Body of pancreas (tissue), 4 donors: Measurements from ENCODE around the gene DNAH8. TPM values are rescaled to one million over a fixed set of nuclear protein-coding genes. Genes with fewer than 3 reads are reported as not detected.

Experiments
- ATAC-seq: fragments of 150-250 bp; one replicate; pipeline ENCODE4 v1.9.1; 2016
- DNase-seq, 4 donors: peaks; one replicate each; pipeline ENCODE4 v3.0.0-alpha.2; 2019
- H3K27ac ChIP-seq, 4 donors: fragments of 200-600 bp; sonication (generic); 1 replicate in 3 of 4; 2 replicates in 1 of 4; pipeline versions ENCODE4 v1.5.1 to v1.6.1; 2016 to 2019; ENCODE audit warnings: mild to moderate bottlenecking in 1 of 4, mixed read lengths in 1 of 4, moderate library complexity in 1 of 4
- H3K27me3 ChIP-seq, 2 donors: fragments of 200-600 bp; sonication (generic); one replicate each; pipeline ENCODE4 v1.6.0; 2016; ENCODE audit warnings: mild to moderate bottlenecking in 1 of 2
- H3K36me3 ChIP-seq, 2 donors: fragments of 200-600 bp; sonication (generic); replicated peaks in 1 of 2; 2 replicates each; pipeline ENCODE4 v1.5.1; 2016; ENCODE audit warnings: low read depth in 2 of 2; ENCODE audit not compliant: insufficient read depth in 1 of 2
- H3K4me1 ChIP-seq: fragments of 200-600 bp; sonication (generic); one replicate; pipeline ENCODE4 v1.6.0; 2016
- H3K4me3 ChIP-seq, 2 donors: fragments of 200-600 bp; sonication (generic); 1 replicate in 1 of 2; 2 replicates in 1 of 2; pipeline ENCODE4 v1.5.1; 2016 to 2019
- H3K9me3 ChIP-seq, 3 donors: fragments of 200-600 bp; sonication (generic); 1 replicate in 2 of 3; 2 replicates in 1 of 3; pipeline ENCODE4 v1.5.1; 2016
- CTCF ChIP-seq, 7 experiments: fragments of 450-650 bp in 4 of 7; fragments of 200-600 bp in 3 of 7; sonication (generic) in 3 of 7; IDR thresholded peaks; one replicate each; pipeline ENCODE4 v1.5.1; 2016 to 2019; ENCODE audit warnings: antibody characterized with exemption in 7 of 7
- POLR2A ChIP-seq, 3 donors: fragments of 450-650 bp; IDR thresholded peaks; one replicate each; pipeline ENCODE4 v1.6.1; 2016; ENCODE audit warnings: antibody characterized with exemption in 3 of 3, mild to moderate bottlenecking in 2 of 3
- WGBS, 2 donors: methylation state at CpG; one replicate each; pipeline ENCODE4 v1.1.5; 2017; 5-methylcytosine and 5-hydroxymethylcytosine counted together
- intact Hi-C: fragments of 100-400 bp; cut with DNase I; formaldehyde crosslinking; loops from one replicate; pipeline ENCODE4 v1.15.1; 2023
- total RNA-seq, 2 donors: library from RNA; depleted of rRNA; stranded (reverse); fragments of >200 nt; gene quantifications; one replicate each; pipeline ENCODE4 v1.1.0, GENCODE V29; 2016

The DNAH8 gene
- total RNA-seq, 2 donors from 2014 or later, result not detected

DNA sequence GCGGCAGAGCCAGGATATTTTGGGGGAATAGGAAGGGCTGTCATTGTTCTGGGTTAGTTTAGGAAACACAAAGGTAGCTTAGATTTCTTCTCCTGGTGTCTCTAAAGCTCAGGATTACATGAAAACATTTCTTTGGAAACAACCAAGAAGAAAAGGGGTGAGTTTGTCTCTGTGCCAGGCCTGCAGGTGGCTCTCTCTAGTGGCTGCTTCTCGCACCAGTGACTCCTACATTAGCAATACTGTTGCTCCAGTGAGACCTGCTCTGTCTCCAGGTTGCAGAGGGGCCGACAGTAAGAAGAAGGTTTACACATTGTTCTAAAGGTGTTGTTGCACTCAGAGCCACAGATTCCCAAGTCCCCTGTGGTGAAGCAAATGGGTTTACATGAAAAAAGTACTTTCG, 228.9 kb downstream of the DNAH8 start:
- Histone ChIP-seq H3K36me3 (no peaks in the 10 kb centered on the region), H3K27ac (no peak overlapping the region), H3K9me3 (no peaks in the 10 kb centered on the region), H3K4me3 (no peak overlapping the region), H3K4me1 (peaks cover 6% of the 10 kb centered on the region), H3K27me3 (no peaks in the 10 kb centered on the region)
- ATAC-seq (no peak), DNase-seq (peak in 1 of 4 donors; percentile 7)
- intact Hi-C loops, result no loop called here
- TF ChIP-seq CTCF (IDR thresholded peaks at IDR 0.05), result no peak
- no peak for TF ChIP-seq POLR2A (IDR thresholded peaks at IDR 0.05)
- 79 to 92% methylated on average over 4 of the region's 4 CpGs for WGBS, 2 donors

DNA sequence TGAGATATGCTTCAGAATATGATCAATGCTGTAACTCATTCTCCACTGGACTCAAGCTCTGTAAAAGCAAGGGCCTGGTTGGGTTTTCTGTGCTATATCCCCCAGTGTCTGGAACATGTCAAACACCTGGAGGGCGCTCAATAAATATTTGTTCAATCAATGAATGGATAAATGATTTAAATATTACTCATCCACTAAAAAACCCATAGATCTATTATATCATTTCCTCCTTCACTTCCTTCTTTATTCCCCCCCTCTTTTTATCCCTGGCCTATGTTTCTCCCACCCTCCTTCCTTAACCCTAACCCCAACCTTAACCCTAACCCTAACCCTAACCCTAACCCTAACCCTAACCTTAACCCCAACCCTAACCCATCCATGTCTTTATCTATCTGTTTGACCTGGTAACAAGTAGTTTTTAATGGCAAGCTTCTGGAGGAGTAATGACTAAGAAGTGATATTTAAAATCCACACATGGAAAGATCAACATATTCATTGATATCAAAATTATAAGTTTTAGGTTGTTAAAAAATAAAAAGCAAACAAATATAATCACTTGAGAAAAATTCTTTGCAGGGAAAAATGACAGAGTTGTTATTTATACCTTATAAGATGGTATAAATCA, 229.7 kb downstream of the DNAH8 start:
- 86 to 92% methylated on average over 1 of the region's 1 CpG for WGBS, 2 donors
- Histone ChIP-seq H3K4me1 (peaks cover 6% of the 10 kb centered on the region), H3K27me3 (no peaks in the 10 kb centered on the region), H3K36me3 (no peaks in the 10 kb centered on the region), H3K27ac (no peak overlapping the region), H3K9me3 (no peaks in the 10 kb centered on the region), H3K4me3 (no peak overlapping the region)
- TF ChIP-seq CTCF (IDR thresholded peaks at IDR 0.05), result no peak
- no peak for TF ChIP-seq POLR2A (IDR thresholded peaks at IDR 0.05)
- intact Hi-C loops, result no loop called here
- no peak for DNase-seq
- no peak for ATAC-seq

- WGBS, 2 donors, result 20 to 32% methylated on average over 1 to 2 of the region's 2 CpGs
- DNase-seq (peak; percentile 6 to 49 (median 32)), ATAC-seq (no peak)
- Histone ChIP-seq H3K27me3 (no peaks in the 10 kb centered on the region), H3K4me1 (no peaks in the 10 kb centered on the region), H3K9me3 (no peaks in the 10 kb centered on the region), H3K27ac (no peak overlapping the region), H3K36me3 (no peaks in the 10 kb centered on the region), H3K4me3 (no peak overlapping the region)
- intact Hi-C loops, result no loop called here
- TF ChIP-seq POLR2A (IDR thresholded peaks at IDR 0.05) (no peak), CTCF (IDR thresholded peaks at IDR 0.05) (no peak)
These were observed 240.8 kb downstream of the DNAH8 start for GRCh38 chr6:38955861-38956260.

- Histone ChIP-seq H3K4me3 (no peak overlapping the region), H3K36me3 (no peaks in the 10 kb centered on the region), H3K27me3 (no peaks in the 10 kb centered on the region), H3K9me3 (no peaks in the 10 kb centered on the region), H3K27ac (no peak overlapping the region), H3K4me1 (no peaks in the 10 kb centered on the region)
- DNase-seq (no peak), ATAC-seq (no peak)
- TF ChIP-seq POLR2A (IDR thresholded peaks at IDR 0.05), result no peak
- TF ChIP-seq CTCF (IDR thresholded peaks at IDR 0.05), result no peak
- intact Hi-C loops, result no loop called here
These were observed 242.3 kb downstream of the DNAH8 start for GRCh38 chr6:38957426-38957825.

DNA sequence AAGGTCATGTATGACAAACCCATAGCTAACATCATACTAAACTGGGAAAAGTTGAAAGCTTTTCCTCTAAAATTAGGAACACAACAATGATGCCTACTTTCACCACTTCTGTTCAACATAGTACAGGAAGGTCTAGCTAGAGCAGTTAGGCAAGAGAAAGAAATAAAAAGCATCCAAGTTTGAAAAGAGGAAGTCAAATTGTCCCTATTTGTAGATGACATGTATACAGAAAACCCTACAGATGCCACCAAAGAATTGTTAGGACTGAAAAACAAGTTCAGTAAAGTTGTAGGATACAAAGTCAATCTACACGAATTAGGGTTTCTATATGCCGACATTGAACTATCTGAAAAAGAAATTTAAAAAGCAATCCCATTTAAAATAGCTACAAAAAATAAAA, 244.0 kb downstream of the DNAH8 start:
- WGBS, 2 donors, result 70 to 86% methylated on average over 2 of the region's 2 CpGs
- H3K4me3 ChIP-seq, result no peak overlapping the region
- DNase-seq, result no peak
- no peaks in the 10 kb centered on the region for H3K9me3 ChIP-seq
- H3K36me3 ChIP-seq, result no peaks in the 10 kb centered on the region
- intact Hi-C loops, result no loop called here
- TF ChIP-seq CTCF (IDR thresholded peaks at IDR 0.05) (no peak), POLR2A (IDR thresholded peaks at IDR 0.05) (no peak)
- no peaks in the 10 kb centered on the region for H3K4me1 ChIP-seq
- ATAC-seq, result no peak
- no peaks in the 10 kb centered on the region for H3K27me3 ChIP-seq
- no peak overlapping the region for H3K27ac ChIP-seq
